ENCODE data around the gene CLIC3.

DNA sequence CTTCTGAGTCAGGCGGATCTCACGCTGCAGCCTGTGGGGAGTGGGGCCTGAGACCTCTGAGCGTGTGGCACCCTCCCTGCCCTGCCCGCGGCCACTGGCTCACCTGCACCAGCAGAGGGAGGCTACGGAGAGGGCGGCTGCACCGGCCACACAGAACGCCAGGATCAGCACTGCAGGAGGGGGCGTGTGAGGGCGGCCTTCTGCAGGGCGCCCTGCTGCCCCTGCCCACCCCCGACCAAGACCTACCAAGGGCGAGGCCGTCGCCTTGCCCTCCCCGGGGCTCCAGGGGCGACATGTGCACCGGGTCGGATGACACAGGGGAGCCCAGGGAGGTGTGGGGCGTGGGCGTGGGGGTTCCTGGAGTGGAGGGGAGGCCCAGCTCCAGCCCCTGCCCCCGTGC, 44.2 kb upstream of the CLIC3 start:
- no peak for TF ChIP-seq EZH2phosphoT487 (IDR thresholded peaks at IDR 0.05)
- TF ChIP-seq, protein P1, sequence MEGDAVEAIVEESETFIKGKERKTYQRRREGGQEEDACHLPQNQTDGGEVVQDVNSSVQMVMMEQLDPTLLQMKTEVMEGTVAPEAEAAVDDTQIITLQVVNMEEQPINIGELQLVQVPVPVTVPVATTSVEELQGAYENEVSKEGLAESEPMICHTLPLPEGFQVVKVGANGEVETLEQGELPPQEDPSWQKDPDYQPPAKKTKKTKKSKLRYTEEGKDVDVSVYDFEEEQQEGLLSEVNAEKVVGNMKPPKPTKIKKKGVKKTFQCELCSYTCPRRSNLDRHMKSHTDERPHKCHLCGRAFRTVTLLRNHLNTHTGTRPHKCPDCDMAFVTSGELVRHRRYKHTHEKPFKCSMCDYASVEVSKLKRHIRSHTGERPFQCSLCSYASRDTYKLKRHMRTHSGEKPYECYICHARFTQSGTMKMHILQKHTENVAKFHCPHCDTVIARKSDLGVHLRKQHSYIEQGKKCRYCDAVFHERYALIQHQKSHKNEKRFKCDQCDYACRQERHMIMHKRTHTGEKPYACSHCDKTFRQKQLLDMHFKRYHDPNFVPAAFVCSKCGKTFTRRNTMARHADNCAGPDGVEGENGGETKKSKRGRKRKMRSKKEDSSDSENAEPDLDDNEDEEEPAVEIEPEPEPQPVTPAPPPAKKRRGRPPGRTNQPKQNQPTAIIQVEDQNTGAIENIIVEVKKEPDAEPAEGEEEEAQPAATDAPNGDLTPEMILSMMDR (IDR thresholded peaks at IDR 0.05) = no peak
- no peak for TF ChIP-seq EZH2 (IDR thresholded peaks at IDR 0.05)
